ENCODE measurements around the gene ATP8B4. TPM values are rescaled to one million over a fixed set of nuclear protein-coding genes. Genes with fewer than 3 reads are reported as not detected.

Gene ATP8B4
- polyA plus RNA-seq, 3 donors, result 6.1 to 9.6 (median 6.8) TPM

DNA sequence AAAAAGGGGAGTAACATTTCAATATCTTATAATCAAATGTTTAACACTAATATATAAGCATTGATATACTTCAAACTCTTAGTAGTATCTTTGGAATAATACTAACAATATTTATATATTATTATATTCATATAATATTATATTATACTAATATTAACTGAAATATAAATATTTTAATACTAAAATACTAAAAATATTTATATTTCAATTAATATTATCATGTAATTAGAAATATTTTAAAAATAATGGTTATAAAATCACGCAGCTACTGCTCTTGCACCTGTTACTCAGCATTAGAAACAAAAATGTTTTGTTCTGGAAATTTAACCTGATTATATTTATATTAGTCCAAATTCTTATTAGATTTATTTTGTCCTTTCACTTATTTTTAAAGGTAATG is 12.6 kb upstream of the ATP8B4 start:
- H2AFZ ChIP-seq (ENCODE audit: insufficient read depth, low read depth, low read length, poor library complexity, severe bottlenecking), result no peak overlapping the region
- H3K79me2 ChIP-seq (ENCODE audit: insufficient read depth, low read length), result peaks cover 6% of the 10 kb centered on the region
- peaks cover 0 to 4% (median 0%) of the 10 kb centered on the region in 7 donors for H3K9me3 Mint-ChIP-seq
- no peak overlapping the region for H3K4me3 Mint-ChIP-seq
- no CpG with 5 or more reads among the region's 1 CpG for WGBS (ENCODE audit: insufficient coverage)
- no peaks in the 10 kb centered on the region for H3K9me3 ChIP-seq (replicated peaks in 1 of 2; ENCODE audit: control insufficient read depth in 1 of 2, insufficient read depth in 1 of 2, low read length in 2 of 2)
- H3K36me3 Mint-ChIP-seq, result peaks cover 0 to 3% of the 10 kb centered on the region in 2 donors
- no peak overlapping the region for H3K4me3 ChIP-seq (replicated peaks in 1 of 3; ENCODE audit: low read depth in 2 of 3, low read length in 3 of 3)
- H3K27me3 Mint-ChIP-seq (ENCODE audit: low read depth in 3 of 3), result peaks cover 0 to 2% (median 0%) of the 10 kb centered on the region in 3 donors
- H3K4me1 ChIP-seq (ENCODE audit: control insufficient read depth in 1 of 2, insufficient read depth in 2 of 2, low read length in 2 of 2), result peaks cover 28 to 64% of the 10 kb centered on the region in 2 donors
- no peak overlapping the region for H3K9ac ChIP-seq (ENCODE audit: insufficient read depth, low read length, poor library complexity, severe bottlenecking)
- peak overlapping the region; percentile 15 for H3K4me2 ChIP-seq (replicated peaks; ENCODE audit: extremely low read depth, low read length, poor library complexity, severe bottlenecking)
- H3K36me3 ChIP-seq (replicated peaks in 1 of 2; ENCODE audit: control insufficient read depth in 1 of 2, insufficient read depth in 2 of 2, low read length in 2 of 2), result no peaks in the 10 kb centered on the region
- no peak for DNase-seq
- no peaks in the 10 kb centered on the region for H4K20me1 ChIP-seq (ENCODE audit: insufficient read depth, low read length)
- peak overlapping the region in 2 of 7 donors; percentile 1 to 88 for H3K27ac Mint-ChIP-seq
- H3K27me3 ChIP-seq (ENCODE audit: control insufficient read depth in 2 of 2, insufficient read depth in 2 of 2, low read length in 2 of 2), result no peaks in the 10 kb centered on the region
- intact Hi-C loops (cut with micrococcal nuclease), result no loop called here
- peaks cover 51% of the 10 kb centered on the region for H3K4me1 Mint-ChIP-seq
- H3K27ac ChIP-seq (ENCODE audit: low read depth in 1 of 2, low read length in 2 of 2), result peak overlapping the region in 1 of 2 donors; percentile 35
- TF ChIP-seq, protein P1, sequence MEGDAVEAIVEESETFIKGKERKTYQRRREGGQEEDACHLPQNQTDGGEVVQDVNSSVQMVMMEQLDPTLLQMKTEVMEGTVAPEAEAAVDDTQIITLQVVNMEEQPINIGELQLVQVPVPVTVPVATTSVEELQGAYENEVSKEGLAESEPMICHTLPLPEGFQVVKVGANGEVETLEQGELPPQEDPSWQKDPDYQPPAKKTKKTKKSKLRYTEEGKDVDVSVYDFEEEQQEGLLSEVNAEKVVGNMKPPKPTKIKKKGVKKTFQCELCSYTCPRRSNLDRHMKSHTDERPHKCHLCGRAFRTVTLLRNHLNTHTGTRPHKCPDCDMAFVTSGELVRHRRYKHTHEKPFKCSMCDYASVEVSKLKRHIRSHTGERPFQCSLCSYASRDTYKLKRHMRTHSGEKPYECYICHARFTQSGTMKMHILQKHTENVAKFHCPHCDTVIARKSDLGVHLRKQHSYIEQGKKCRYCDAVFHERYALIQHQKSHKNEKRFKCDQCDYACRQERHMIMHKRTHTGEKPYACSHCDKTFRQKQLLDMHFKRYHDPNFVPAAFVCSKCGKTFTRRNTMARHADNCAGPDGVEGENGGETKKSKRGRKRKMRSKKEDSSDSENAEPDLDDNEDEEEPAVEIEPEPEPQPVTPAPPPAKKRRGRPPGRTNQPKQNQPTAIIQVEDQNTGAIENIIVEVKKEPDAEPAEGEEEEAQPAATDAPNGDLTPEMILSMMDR (IDR thresholded peaks at IDR 0.05), result no peak

DNA sequence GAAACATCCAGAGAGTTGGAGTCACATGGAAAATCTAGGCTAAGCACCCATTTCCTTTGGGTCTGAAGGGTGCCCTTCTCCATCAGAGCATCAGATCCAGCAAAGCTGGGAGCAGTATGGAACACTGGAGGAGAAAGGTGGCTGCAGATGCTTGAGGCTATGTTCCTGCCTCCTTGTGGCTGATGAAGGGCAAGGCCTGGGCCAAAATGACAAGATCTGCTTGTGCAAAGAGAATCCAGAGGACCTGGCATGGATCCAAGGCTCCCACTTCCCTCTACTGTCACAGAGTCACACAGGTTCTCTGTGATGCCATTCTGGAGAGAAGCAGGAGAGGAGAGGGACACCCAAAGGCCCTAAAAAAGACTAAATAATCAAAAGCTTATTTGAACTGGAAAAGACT is 9.2 kb upstream of the ATP8B4 start:
- Mint-ChIP-seq H3K36me3 (peaks cover 5 to 9% of the 10 kb centered on the region in 2 donors), H3K4me3 (no peak overlapping the region), H3K27me3 (ENCODE audit: low read depth in 3 of 3) (peaks cover 0 to 2% (median 2%) of the 10 kb centered on the region in 3 donors), H3K9me3 (peaks cover 5 to 12% (median 9%) of the 10 kb centered on the region in 7 donors), H3K4me1 (peaks cover 34% of the 10 kb centered on the region), H3K27ac (peak overlapping the region; percentile 16 to 91 (median 74))
- TF ChIP-seq, protein P1 (IDR thresholded peaks at IDR 0.05), result peak; percentile 67
- H2AFZ ChIP-seq (ENCODE audit: insufficient read depth, low read depth, low read length, poor library complexity, severe bottlenecking), result no peak overlapping the region
- H3K27ac ChIP-seq (ENCODE audit: low read depth in 1 of 2, low read length in 2 of 2), result peak overlapping the region in 1 of 2 donors; percentile 20
- peaks cover 12 to 31% of the 10 kb centered on the region in 2 donors for H3K4me1 ChIP-seq (ENCODE audit: control insufficient read depth in 1 of 2, insufficient read depth in 2 of 2, low read length in 2 of 2)
- H3K36me3 ChIP-seq (replicated peaks in 1 of 2; ENCODE audit: control insufficient read depth in 1 of 2, insufficient read depth in 2 of 2, low read length in 2 of 2), result no peaks in the 10 kb centered on the region
- no peak overlapping the region for H3K4me3 ChIP-seq (replicated peaks in 1 of 3; ENCODE audit: low read depth in 2 of 3, low read length in 3 of 3)
- H3K79me2 ChIP-seq (ENCODE audit: insufficient read depth, low read length), result no peaks in the 10 kb centered on the region
- H3K27me3 ChIP-seq (ENCODE audit: control insufficient read depth in 2 of 2, insufficient read depth in 2 of 2, low read length in 2 of 2), result no peaks in the 10 kb centered on the region
- H3K9me3 ChIP-seq (replicated peaks in 1 of 2; ENCODE audit: control insufficient read depth in 1 of 2, insufficient read depth in 1 of 2, low read length in 2 of 2), result no peaks in the 10 kb centered on the region
- DNase-seq, result peak; percentile 85 to 92 (median 89)
- intact Hi-C loops (cut with micrococcal nuclease), result no loop called here
- H3K9ac ChIP-seq (ENCODE audit: insufficient read depth, low read length, poor library complexity, severe bottlenecking), result no peak overlapping the region
- no peak overlapping the region for H3K4me2 ChIP-seq (replicated peaks; ENCODE audit: extremely low read depth, low read length, poor library complexity, severe bottlenecking)
- no peaks in the 10 kb centered on the region for H4K20me1 ChIP-seq (ENCODE audit: insufficient read depth, low read length)

Measured in CD14-positive monocyte (primary cell).